Epithelial cell of proximal tubule (primary cell): ENCODE results near the gene TMC3. TPM values are rescaled to one million over a fixed set of nuclear protein-coding genes. Genes with fewer than 3 reads are reported as not detected.

Experiments
- DNase-seq: peaks from one replicate; pipeline ENCODE4 v3.0.0-alpha.2; 2011; ENCODE audit warnings: low read depth
- H3K4me3 ChIP-seq: 2 replicates; pipeline ENCODE4 v1.5.1; 2011; ENCODE audit warnings: low read depth, mild to moderate bottlenecking, low read length
- total RNA-seq: library from RNA; depleted of rRNA; stranded (reverse); fragments of >200 nt; gene quantifications from 2 replicates; pipeline ENCODE4 v1.2.3, GENCODE V29; 2015
- TF ChIP-seq, protein P1 (sequence below): conservative IDR thresholded peaks from 2 replicates; pipeline ENCODE4 v1.5.1; 2012; ENCODE audit warnings: low read depth, mild to moderate bottlenecking, low read length

Gene TMC3
- total RNA-seq, 1 donor from 2014 or later: not detected

DNA sequence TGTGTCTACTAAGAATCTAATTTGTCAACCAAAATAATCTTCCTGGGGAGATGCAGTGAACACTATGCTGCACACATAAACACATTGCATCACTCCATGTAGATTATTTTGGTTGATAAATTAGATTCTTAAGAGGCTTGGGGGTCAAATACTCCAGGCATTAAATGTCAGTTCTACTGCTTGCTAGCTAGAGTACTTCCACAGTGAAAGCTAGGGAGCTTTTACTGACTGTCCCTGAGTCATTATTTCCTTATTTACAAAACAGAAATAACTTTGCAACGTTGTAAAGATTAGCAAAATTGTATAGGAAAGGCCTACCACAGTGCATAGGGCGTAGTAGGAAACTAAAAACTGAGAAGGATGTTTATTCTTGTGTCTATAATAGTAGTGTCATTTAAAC lies 12.9 kb upstream of the TMC3 start:
- DNase-seq: no peak
- TF ChIP-seq, protein P1, sequence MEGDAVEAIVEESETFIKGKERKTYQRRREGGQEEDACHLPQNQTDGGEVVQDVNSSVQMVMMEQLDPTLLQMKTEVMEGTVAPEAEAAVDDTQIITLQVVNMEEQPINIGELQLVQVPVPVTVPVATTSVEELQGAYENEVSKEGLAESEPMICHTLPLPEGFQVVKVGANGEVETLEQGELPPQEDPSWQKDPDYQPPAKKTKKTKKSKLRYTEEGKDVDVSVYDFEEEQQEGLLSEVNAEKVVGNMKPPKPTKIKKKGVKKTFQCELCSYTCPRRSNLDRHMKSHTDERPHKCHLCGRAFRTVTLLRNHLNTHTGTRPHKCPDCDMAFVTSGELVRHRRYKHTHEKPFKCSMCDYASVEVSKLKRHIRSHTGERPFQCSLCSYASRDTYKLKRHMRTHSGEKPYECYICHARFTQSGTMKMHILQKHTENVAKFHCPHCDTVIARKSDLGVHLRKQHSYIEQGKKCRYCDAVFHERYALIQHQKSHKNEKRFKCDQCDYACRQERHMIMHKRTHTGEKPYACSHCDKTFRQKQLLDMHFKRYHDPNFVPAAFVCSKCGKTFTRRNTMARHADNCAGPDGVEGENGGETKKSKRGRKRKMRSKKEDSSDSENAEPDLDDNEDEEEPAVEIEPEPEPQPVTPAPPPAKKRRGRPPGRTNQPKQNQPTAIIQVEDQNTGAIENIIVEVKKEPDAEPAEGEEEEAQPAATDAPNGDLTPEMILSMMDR: no peak
- no peak overlapping the region for H3K4me3 ChIP-seq

DNA sequence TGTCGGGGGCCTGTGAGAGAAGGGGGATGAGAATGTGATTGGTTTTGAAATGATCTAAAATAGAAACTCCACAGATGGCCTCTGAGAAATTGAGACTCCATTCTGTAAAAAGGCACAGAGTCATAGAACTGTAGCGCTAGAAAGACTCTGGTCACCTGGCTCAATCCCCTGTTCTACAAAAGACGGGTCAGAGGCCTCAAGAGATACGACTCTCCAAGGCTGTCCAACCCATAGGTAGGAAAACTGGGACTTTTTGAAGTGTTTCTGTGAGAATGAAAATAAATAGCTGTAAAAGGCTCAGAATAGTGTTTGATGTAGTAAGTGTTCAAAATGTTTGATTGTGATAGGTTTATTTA lies 11.7 kb upstream of the TMC3 start:
- DNase-seq: no peak
- TF ChIP-seq, protein P1: no peak
- H3K4me3 ChIP-seq: no peak overlapping the region

DNA sequence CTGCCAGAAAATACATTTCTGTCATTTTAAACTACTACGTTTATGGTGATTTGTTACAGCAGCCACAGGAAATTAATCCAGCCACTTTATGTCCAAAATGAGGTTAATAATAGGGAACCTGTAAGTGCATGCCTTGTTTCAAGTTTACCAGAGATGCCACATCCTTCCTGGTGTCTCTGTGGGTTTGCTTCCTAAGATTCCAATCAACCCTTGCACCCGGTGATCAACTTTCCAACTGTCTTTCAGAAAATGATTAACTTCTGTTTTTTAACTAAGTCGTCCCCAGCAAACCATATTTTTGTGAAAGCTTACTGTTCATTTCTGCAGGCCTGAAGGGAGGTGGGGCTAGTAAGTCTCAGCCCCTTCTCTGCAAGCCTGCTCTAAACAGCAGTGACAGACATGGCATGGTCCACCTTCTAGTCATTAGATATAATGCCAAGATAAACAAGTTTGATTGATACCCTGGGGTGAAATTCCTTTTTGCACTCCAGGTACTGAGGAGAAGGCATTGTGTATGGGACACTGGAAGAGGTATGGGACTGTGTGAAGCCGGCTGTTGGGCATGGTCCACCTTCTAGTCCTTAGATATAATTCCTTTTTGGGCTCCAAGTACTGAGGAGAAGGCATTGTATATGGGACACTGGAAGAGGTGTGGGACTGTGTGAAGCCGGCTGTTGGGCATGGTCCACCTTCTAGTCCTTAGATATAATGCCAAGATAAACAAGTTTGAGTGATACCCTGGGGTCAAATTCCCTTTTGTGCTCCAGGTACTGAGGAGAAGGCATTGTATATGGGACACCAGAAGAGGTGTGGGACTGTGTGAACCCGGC lies 11.1 kb upstream of the TMC3 start:
- TF ChIP-seq, protein P1: no peak
- DNase-seq: no peak

DNA sequence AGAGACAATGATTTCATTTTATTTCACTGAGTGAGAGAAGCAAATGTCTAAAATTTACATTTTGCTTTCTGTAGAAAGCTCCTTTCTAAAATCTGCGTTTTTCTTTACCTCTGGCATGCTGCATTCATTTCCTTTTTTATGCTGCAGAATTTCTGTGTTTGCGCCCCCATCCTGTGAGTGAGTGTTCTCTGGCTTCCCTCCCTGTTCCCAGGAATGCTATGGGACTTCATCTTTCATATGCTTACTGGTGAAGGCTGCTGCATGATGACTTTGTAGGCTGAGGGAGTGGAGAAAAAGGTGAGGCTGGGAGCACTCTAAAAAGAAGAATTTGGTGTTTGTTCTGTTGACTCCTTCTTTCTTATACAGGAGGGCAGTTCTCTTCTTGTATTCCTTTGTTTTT lies 7.7 kb upstream of the TMC3 start:
- DNase-seq: no peak
- H3K4me3 ChIP-seq: no peak overlapping the region
- TF ChIP-seq, protein P1: no peak

More for the DNA sequence above, 11.1 kb upstream of the TMC3 start:
- H3K4me3 ChIP-seq: no peak overlapping the region

DNA sequence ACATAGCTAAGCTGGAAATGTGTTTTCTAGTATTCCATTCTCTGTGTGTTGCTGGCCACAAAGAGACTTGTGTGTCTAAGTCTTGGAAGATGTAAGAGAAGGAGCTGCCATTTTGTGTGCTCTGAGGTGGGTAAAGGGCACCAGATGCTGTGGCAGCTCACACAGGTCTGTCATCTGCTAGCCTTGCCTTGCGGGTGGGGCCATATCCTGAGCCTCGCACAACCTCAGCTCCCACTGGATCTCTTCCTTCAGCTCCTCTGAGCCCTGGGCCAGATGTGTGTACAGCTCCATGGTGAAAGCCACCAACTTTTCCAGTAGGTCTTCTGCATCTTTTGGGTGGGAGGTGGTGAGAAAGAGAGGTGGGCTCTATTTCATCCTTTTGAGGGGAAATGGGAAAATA lies 6.7 kb upstream of the TMC3 start:
- H3K4me3 ChIP-seq: no peak overlapping the region
- DNase-seq: no peak
- TF ChIP-seq, protein P1: no peak

DNA sequence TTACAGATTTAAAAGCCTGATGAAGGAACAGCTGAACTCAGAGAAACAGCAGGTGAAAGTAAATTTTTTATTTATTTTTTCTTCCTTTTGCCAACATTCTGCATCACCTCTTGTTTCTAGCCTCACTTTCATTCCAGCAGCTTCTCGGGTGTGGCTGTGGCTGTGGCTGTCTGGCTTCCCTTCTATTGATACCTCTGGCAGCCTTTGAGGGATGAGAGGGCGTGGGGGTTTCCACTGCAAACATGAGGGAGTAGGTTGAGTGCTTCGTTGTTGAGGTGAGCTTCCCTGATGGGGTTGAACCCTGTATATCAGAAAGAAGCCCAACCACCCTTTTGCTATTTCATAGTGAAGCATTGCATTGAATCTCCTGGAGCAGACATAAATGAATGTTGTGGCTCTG lies 6.2 kb upstream of the TMC3 start:
- TF ChIP-seq, protein P1: no peak
- DNase-seq: no peak
- H3K4me3 ChIP-seq: no peak overlapping the region

DNA sequence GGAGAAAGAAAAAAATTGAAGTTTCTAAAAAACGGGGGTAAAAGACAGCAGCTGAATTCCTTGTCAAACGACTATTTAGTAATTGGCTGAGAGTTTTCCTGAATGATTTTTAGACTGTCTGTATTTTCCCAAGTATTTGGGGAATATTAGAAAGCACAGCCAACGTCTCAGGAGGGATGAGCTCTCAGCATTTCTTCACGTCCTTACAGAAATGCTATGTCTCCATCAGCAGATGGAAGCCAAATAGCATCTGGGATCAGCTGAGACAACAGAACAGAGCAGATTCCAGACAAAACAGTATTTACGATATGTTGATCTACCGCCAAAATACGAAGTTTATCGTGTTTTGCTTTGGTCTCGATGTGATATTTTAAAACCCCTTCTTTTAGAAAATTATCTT lies 5.3 kb upstream of the TMC3 start:
- TF ChIP-seq, protein P1: no peak
- H3K4me3 ChIP-seq: no peak overlapping the region
- DNase-seq: no peak
